HepG2 (cell line): Measurements from ENCODE around the gene CAPN13.

Experiments
- EP300 ChIP-seq, 3 experiments: sonication (generic) in 1 of 3; formaldehyde crosslinking in 1 of 3; IDR thresholded peaks; 2 replicates each; pipeline versions ENCODE4 v1.5.1 to v1.6.1; 2011 to 2020; ENCODE audit warnings: low read depth in 2 of 3, low read length in 2 of 3, borderline replicate concordance in 1 of 3, improper control_type of control experiment in 1 of 3, mild to moderate bottlenecking in 1 of 3, missing genetic modification reagents in 1 of 3, moderate library complexity in 1 of 3
- KLF16 ChIP-seq, 2 experiments: sonication (generic) in 1 of 2; formaldehyde crosslinking in 1 of 2; IDR thresholded peaks; 2 replicates each; pipeline versions ENCODE4 v1.6.1 to v1.8.0; 2016 to 2023; ENCODE audit warnings: missing genetic modification reagents in 2 of 2, missing compliant biosample characterization in 1 of 2
- SOX6 ChIP-seq, 2 experiments: fragments of 450-650 bp in 1 of 2; sonication (generic) in 1 of 2; formaldehyde crosslinking in 1 of 2; IDR thresholded peaks; 2 replicates each; pipeline versions ENCODE4 v1.4.0 to v1.6.1; 2017 to 2020; ENCODE audit warnings: antibody characterized with exemption in 1 of 2, mild to moderate bottlenecking in 1 of 2, missing genetic modification reagents in 1 of 2

- TF ChIP-seq SOX6 (IDR thresholded peaks at IDR 0.05) (no peak), SOX6 (CRISPR knock-in tag; IDR thresholded peaks at IDR 0.05) (no peak), EP300 (IDR thresholded peaks at IDR 0.05; ENCODE audit: low read depth in 2 of 2, low read length in 2 of 2) (no peak), EP300 (CRISPR knock-in tag; IDR thresholded peaks at IDR 0.05; ENCODE audit: borderline replicate concordance) (no peak), KLF16 (CRISPR knock-in tag; IDR thresholded peaks at IDR 0.05) (no peak)
Measured at GRCh38 chr2:30807249-30807648, at the start of gene CAPN13.
